Amygdala (tissue), 56 donors: ENCODE results near the gene EPB41L4B.
"Not testable (repeated sequence)": the region's sequence is repeated elsewhere in the genome, so short reads cannot be mapped to it uniquely, and the experiment has no call there.

Experiments used
- DNase-seq, 56 donors: peaks; one replicate each; lab custom pipeline; 2025; lab: John Stamatoyannopoulos, UW

EPB41L4B gene

DNA sequence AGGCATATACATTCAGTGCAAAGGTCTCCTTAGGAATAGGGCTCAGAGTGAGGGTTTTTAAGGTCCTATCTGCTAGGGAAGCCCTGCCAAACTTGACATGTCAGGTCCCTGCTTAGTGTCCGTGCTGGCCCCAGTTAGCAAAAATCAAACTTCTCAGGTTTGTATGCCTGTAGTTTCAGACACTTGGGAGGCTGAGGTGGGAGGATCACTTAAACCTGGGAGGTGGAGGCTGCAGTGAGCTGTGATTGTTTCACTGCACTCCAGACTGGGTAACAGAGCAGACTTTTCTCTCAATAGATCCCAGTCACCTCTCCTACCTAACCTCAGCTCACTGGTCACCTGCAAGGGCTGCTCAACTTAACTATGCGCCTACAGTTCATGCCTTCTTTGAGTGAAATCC lies 182.4 kb downstream of the EPB41L4B start:
- no peak for DNase-seq

DNA sequence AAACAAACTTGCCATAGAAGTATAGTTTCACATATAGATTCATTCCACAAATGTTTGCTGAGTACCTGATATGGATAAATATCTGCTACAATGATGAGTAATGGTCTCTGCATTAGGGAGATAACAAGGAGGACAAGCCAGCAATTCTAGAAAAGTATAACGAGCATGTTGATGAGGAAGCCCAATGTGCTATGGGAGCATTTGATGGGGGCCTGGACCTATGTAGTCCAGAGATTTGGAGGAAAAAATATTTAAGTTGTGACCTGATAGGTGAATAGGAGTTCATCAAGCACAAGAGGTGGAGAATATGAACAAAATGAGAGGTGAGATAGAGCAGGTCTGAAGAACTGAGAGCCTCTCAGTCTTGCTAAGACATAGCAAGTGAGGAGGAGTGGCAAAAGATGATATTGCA lies 186.7 kb downstream of the EPB41L4B start:
- no peak for DNase-seq

DNA sequence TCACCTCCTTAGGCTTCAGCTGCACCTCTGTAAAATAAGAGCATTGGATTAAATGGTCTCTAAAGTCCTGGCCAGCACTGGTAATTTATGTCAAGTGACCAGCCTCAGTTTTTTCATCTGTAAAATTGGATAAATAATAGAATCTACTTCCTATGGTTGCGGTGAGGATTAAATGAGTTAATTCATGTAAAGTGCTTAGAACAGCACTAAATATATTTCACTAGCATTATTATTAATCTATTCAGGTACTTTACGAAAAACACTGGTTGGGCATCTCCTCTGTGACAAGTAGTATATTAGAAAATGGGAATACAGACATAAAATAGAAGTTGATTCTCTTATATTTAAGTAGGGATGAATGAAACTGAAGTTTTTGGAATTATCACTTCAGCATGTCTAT lies 187.3 kb downstream of the EPB41L4B start:
- DNase-seq = no peak

DNA sequence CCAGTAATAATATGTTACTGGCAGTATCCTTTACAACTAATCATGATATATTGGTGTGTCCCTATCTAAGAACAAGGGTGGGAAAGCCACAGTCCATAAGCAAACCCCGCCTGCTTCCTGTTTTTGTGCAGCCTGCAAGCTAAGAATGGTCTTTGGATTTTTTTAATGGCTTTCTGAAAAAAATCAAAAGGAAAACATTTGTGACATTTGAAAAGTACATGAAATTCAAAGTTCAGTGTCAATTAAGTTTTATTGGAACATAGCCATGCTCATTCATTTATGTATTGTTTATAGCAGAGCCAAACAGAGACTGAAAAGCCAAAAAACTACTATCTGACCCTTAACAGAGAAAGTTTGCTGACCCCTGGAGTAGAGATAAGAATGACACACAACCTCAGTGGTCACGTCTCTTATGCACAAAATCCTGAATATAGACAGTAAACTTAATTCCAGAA lies 188.3 kb downstream of the EPB41L4B start:
- no peak for DNase-seq

DNA sequence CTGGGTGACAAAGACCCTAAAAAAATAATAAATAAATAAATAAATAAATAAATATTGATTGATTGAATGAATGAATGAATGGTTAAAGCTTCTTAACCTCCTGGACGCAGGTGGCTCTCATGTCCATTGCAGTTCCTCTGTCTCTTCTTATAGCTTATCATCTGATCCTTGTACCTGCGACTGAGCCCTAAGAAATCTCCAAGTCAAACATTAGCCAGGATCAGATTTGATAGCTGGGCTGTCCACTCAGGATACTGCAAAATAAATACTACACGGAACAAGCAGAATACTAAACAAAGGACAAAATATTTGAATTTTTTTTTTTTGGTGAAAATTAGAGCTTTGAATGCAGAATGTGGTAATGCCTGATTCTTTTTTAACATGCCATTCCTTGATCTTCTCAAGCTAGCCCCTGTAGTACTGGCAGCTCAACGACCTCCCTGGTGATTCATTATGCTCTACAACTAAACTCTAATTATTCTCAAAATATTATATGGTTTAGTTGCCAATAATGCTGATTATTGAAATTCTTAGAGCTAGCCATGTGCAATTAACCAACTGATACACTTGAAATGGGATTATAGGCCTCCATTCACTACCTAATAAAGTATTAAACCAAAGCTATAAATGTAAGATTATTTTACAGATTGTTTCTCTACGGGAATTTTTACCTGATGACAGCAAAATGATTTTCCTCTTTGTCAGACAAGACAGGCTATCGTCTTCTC lies 191.2 kb downstream of the EPB41L4B start:
- no peak for DNase-seq

DNA sequence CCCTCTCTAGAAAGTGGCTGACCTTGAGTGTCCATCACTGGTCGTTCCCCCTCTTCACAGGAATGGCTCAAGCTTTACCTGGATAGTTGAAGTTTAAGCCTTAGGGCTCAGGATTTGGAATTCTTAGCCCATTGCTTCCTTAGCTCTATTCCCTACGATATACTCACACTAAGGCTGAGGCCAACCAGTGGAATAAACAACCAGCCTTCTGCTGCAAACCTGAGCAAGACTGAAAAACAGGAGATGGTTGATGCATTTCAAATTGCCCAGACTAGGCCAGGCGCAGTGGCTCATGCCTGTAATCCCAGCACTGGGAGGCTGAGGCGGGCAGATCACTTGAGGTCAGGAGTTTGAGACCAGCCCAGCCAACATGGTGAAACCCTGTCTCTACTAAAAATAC lies 194.2 kb downstream of the EPB41L4B start:
- not testable (repeated sequence) for DNase-seq

DNA sequence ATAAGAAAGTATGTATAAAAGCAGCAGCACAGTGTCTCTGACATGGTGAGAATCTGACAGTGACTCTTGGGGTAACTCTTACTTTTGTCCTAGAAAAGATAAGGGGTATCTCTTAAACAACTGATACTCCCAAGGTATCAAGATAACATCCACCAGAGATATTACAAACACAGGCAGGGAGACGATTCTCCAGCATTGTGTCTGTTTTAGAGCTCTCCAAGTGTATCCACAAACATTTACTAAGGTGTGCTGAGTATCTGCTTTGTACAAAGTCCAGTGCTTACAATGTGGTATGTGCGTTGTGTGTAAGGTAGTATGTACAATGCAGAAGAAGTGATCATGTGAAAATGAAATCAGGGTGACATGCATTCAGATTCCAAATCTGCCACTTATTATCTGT lies 196.7 kb downstream of the EPB41L4B start:
- DNase-seq = no peak

DNA sequence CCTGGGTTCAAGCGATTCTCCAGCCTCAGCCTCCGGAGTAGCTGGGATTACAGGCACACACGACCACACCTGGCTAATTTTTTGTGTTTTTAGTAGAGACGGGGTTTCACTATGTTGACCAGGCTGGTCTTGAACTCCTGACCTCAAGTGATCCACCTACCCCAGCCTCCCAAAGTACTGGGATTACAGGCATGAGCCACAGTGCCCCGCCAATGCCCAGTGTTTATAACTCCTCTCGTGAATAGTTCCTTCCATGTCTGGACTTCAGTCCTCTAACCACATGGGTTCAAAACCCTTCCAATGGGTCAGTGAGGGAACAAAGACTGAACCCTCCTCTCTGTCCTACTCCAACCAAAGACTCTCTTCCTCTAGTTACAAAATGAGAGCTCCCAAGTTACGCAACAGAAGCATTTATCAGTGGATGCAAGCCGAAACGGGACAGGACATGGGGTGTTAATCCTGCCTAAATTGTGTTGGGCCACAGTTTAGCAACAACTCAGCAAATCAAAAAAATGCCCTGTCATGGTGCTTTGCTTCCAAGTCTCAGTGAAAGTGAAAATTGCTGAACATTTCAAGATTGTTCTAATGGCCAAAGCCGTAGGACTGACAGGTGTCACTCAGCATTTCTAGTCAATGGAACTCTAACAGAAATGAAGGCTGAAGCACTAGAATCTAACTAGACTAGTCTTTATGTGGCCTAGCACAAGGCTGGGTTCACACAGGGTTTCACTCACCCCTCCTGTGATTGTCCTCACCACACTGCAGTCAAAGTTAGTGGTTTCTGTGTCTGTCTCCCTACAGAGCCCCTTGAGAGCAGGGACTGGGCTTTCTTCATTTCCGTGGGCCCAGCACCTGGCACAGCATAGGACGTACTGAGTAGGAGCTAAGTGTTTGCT lies 197.9 kb downstream of the EPB41L4B start:
- no peak for DNase-seq
